Activated CD8-positive, alpha-beta memory T cell treated with anti-CD3 and anti-CD28 coated beads for 24 hours (primary cell): ENCODE data around the gene PLD5.
"Not testable (repeated sequence)": the region's sequence is repeated elsewhere in the genome, so short reads cannot be mapped to it uniquely, and the experiment has no call there.

Experiments used
- DNase-seq: peaks from one replicate; pipeline ENCODE4 v3.0.0-alpha.2; 2020

PLD5 gene

DNA sequence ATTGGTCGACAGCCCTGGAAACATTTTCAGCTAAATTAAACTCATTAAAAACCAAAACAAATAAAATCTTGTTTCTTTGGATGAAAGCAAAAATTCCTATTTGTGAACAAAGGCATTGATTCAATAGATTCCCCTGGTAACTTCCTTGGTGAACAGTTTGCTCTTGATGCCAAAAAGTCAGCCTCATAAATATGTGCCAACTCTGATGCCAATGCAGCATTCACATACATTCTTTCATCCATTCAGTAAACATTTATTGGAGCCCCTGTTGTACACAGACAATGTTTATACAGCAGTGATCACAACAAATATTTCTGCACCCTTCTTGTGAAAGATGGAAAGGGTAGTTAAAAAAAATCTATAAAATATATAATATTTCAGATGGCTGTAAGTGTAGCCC lies 107.8 kb downstream of the PLD5 start:
- no peak for DNase-seq

DNA sequence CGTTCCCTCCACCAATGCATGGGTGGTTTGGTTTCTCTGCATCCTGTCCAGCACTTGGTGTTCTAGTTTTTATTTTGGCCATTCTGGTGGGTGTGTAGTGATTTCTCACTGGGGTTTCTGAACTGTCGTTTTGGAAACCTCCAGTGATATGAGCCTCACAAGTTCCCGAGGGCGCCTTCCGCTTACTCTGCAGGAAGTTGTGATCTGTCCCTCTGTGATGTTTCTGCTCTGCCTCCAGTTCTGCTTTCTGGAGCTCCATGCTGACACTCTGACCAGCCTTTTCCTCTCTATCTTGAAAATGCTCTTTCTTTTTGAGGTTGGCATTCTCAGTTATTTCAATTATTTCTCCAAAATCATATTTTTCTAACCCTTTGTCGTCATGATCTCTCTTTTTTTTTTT lies 111.6 kb downstream of the PLD5 start:
- no peak for DNase-seq

DNA sequence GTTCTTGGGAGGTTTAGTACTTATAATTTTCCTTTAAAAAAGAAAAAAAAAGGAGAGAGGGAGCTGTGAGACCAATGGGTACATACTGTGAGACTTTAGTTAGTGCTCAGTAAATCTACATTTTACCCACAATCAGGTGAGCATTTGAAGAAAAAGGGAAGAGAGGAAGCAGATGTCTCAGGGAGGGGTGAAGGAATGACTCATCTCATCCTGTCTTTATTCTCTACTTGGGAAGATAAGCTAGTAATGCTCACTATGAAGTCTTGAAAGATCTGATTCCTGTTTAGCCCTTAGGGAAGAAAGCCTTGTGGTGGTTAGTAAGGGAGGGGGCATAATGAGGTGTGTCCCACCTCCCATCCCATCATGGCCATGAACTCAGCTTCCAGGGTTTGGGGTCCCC lies 112.6 kb downstream of the PLD5 start:
- DNase-seq = no peak

DNA sequence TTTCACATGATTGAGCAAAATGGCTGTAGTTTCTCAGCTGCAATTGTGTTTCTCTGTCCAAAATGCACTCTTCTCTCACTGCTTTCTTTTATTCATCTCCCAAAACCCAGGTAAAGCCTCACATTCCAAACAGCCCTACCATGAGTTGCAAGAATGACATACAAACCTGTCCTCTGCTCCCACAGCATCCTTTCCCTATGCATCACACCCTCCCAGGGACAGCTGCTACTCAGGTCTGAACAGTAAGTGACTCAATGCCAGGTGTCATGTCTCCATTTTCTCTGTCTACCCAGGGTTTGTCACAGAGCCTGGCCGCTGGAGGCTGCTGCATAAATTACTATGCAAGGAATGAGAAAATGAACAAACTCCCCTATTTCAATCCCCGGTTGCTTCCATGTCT lies 118.5 kb downstream of the PLD5 start:
- no peak for DNase-seq

DNA sequence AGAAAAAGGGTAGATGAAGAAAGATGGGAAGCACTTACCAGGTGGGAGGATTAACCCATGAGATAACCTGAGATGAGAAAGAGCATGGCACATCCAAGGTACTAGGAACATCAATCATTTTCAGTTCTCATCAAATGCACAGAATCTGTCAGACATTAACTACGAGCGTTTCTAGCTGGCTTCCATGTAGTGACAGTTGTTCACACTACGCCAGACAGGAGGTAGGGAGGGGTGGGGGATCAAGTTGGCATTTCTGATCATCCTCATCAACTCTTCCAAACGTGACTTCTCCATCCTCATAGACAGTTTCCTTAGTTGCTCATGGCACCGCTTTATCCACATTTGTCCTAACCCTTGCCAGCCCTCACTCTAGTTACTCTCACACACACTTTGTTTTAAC lies 120.2 kb downstream of the PLD5 start:
- no peak for DNase-seq

DNA sequence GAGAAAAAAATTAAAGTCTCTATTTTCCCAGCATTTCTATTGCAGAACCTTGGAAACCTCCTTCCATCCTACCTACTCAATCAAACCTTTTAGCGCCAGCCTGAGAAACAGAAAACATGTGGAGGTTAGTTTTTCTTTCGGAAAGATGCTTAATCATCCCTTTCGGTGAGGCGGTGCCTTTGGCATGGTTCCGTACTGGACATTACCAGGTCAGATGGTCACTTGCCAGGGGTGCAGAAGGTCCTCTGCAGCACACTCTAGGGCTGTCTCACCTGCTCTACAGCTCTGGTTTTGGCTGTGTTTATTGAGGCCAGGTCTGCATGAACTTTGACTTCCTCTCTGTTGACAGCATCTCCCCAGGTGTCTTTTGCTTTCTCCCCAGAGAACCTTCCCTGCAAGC lies 121.5 kb downstream of the PLD5 start:
- no peak for DNase-seq

DNA sequence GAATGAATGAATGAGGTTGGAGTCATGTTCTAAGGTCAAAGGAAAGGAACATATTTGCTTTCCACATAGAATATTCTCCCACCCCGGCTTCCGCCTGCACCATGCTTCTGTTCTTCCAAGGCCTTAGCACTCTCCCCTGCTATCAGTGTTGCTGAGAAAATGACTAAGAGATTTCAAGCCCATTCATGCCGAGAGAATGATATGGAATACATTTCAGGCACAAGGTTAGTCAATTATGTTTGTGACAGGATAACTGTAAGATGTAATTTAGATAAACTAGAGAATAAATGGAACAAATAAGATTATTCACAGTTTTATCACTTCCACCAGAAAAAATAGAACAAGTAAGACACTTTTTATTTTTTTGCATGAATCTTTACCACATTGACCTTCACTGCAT lies 122.6 kb downstream of the PLD5 start:
- no peak for DNase-seq

DNA sequence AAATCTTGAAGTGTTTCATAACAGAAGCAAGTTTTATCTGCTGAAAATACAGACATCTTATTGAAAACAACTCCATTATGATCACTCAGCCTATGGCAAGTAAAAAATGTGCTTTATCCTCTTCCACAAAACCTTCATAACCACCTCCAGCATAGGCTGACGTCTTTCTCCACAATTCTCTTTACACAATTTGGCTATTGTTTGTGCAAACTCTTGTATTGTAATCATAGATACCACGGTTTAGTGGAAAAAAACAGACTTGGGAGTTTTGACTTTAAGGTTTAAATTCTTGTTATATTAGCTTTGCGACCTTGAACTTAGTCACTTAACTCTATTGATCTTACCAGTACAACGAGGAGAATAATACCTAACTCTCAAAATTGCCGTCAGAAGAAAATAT lies 126.1 kb downstream of the PLD5 start:
- DNase-seq = no peak

DNA sequence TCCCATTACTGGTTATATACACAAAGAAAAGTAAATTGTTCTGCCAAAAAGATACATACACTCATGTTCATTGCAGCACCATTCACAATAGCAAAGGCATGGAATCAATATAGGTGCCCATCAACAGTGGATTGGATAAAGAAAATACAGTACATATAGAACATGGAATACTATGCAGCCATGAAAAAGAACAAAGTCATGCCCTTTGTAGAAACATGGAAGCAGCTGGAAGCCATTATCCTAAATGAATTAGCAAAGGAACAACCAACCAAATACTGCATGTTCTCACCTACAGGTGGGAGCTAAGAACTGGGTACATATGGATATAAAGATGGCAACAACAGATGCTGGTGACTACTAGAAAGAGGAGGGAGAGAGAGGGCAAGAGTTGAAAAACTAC lies 132.6 kb downstream of the PLD5 start:
- no peak for DNase-seq

DNA sequence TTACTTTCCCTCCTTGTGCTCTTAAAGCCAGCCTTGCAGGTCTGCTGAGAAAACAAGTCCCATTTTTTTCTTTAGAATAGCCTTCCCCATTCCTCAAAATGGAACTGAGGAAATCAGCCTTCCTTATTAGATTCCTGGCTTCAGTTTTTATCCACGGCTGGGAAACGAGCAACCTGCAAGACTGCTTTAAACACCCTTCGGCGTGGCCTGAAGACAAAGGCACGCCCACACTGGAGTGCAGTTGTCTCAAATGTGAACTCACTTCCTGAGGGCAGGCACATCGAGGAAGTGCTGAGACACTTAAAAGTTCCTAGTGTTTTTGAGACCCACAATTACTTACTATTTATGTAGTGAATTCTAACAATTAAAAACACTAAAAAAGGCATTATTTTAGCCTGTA lies 148.4 kb downstream of the PLD5 start:
- DNase-seq = not testable (repeated sequence)

DNA sequence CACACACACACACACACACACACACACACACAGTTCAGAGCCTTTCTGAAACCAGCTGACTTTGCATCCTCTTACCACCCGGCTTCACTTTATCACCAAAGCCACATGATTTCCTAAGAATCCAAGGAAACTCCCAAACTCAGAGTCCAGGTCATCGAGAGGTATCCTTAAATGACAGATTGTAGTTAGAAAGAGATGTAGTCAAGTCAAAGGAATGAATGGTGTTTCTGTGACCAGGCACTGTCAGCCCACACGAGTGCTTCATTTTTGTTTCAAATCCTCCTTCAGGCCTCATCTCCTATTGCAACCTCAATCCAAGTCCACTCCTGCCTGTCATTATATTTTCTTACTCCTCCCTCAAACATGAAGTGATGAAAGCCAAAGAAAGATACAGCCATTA lies 174.1 kb downstream of the PLD5 start:
- not testable (repeated sequence) for DNase-seq

DNA sequence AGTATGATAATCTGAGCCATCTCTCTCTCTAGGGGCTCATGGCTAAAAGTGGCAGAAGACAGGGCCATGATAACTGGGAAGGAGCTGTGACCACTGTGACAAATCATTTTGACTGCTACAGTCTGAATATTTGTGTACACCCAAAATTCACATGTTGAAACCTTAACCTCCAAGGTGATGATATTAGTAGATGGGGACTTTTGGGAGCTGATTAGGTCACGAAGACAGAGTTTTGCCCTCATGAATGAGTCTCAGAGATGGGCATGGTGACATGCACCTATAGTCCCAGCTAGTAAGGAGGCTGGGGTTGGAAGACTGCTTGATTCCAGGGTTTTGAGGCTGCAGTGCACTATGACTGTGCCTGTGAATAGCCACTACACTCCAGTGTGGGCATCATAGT lies 174.9 kb downstream of the PLD5 start:
- no peak for DNase-seq

DNA sequence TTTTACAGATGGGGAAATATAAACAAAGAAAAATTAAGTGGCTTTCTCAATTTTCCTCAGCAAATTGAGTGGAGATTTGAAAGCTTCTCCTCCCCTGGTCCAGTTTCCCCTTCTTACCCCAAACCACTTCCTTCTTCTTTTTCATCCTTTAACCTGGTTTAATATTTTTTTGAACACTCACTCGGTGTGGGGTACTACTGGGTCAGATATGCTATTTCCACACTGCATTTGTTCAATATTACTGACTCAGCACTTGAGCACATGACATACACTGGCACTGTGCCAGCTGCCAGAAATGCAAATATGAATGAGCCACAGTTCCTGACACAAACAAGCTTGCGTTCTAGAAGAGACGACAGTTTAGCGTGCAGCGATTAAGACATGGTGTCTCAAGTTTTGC lies 193.6 kb downstream of the PLD5 start:
- DNase-seq = not testable (repeated sequence)

DNA sequence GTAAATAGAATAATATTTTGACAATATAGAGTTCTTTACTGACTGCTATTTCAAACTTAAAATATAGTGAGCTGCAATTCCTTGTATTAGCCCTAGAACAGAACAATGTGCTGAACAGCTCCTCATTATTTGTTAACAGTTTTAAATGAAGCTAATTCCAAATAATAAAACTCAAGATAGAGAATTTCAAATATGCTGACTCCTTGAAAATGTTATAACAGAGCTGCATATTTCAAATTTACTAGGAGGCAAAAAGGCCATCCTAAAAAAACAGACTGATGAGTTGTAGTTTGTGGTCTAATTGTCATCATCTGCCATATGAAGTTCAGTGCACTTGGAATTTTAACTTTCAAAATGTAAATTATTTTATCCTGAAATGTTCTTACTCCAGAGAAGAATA lies 197.1 kb downstream of the PLD5 start:
- DNase-seq = not testable (repeated sequence)

DNA sequence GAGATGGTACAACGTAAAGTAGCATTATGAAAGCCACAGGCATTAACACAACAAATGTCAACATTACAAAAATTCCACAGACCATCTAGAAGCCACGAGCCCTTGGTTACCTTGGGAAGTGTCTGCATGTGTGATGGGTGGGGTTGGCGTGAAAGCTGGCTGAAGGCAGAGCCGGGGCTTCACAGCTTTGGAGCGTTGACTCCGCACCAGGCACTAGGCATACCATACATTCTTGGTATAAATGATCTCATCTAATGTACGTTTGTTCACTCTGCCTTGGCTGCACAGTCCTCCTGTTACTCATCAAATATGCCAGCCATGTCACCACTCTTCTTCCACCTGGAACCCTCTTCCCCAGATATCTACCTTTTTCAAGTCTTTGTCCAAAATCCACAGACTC lies 202.5 kb downstream of the PLD5 start:
- not testable (repeated sequence) for DNase-seq

DNA sequence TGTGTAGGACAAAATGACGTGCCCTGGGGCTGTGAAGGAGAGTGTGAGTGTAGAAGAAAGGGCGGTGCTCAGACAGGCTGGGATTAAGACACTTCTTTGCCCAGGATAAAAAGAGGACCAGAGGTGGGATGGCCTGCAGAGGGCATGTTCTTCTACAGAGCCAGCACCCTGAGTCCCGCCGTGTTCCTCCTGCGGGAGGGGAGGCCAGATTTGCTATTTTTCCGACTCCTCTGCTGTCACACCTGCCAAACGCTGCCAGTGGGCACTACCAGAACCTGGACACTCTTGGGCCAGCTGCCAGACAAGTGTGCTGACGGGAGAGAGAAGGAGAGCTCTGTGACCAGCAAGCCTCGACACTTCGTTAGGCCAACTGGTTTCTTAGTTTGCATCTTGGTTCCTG lies 206.4 kb downstream of the PLD5 start:
- no peak for DNase-seq

DNA sequence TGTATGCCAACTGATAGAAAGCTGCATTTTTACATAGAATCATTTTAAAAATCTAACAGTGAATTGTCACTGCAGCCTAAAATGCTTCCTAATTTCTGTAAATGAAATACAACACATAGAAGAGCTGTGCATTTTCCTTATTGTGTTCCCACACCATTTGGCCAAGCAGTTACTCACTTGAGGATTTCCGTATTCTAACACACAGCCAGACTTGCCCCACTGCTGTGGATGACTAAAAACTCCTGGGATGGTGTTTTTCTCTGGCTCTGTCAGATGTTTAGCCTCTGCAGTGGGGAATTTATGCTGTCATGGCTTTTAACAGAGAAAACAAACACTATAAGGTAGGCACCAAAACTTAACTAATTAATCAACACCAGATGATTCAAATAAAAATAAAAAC lies 209.6 kb downstream of the PLD5 start:
- not testable (repeated sequence) for DNase-seq

DNA sequence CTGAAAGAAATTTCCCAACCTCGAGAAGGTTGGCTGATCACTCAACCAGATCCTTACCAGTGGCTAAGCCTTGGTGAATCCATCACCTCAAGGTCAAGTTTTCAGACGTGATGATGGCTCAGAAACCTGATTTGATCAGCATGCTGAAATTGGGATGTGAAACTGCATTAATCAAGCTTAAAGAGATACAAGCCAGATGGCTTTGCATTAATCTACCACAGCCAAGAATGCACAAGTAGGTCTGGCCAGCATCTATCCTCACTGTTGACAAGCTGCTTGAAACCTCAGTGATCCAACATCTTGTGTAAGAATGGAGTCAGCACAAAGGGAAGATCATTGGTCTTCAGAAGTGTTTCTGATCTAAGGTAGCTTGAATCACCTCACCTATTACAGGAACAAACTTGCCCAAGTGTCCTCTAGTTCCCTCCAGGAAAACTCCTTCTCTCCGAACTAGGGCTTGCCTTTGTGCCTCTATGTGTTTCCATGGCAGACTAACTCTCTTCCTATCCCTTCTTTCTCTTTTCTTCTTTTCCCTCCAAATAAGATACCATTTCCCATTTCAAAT lies 210.3 kb downstream of the PLD5 start:
- not testable (repeated sequence) for DNase-seq

DNA sequence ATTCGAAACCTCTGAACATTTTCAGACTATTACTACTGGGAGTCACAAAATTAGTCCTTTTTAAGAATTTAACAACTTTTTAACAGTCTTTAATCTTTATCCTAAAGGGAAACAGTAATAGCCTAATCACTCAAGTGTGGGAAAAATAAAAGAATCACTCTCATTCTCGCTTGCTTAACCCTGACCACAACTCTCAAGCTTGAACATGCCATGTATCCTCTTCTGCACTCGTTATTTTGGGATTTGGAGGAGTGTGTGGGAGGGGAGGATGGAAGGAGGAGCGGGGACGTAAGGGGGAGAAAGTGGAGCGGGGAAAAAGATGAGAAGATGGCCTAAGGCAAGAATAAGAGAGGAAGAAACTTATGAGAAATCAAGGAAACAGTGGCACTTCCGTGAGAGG lies 215.8 kb downstream of the PLD5 start:
- not testable (repeated sequence) for DNase-seq

DNA sequence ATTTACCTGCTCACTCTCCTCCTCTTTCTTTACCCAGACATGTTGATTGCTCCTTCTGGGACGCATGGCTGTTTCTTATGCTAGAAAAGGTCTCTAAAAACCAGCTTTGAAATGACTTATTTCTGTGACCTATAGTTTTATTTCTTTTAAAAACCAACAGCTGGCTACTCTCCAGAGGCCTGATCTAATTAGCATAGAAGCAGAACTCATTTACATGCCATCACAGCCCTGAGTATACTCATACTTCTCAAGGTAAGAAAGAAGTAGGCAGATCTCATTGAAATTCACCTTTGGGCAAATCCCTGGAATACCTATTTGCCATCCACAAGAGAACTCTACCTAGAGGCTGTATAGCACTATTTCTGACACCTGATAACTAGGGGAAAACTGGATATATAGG lies 230.7 kb downstream of the PLD5 start:
- DNase-seq = not testable (repeated sequence)

DNA sequence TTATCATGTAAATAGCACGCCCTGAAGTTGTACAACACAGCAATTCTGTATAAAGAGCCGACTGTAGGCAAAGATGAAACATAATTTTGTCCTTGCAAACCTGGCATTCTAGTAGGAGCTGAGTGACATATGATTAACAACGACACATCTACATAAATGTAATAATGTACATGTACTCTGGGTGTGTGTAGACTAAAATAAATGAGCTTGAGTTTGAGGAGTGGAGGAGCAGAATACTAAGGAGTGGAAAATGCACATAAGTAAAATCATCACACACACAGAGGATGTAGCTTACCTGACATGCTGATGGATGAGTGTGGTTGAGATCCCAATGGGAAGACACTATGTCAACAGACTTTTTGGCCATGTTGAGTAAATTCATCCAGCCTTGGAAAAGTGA lies 236.4 kb downstream of the PLD5 start:
- DNase-seq = not testable (repeated sequence)

DNA sequence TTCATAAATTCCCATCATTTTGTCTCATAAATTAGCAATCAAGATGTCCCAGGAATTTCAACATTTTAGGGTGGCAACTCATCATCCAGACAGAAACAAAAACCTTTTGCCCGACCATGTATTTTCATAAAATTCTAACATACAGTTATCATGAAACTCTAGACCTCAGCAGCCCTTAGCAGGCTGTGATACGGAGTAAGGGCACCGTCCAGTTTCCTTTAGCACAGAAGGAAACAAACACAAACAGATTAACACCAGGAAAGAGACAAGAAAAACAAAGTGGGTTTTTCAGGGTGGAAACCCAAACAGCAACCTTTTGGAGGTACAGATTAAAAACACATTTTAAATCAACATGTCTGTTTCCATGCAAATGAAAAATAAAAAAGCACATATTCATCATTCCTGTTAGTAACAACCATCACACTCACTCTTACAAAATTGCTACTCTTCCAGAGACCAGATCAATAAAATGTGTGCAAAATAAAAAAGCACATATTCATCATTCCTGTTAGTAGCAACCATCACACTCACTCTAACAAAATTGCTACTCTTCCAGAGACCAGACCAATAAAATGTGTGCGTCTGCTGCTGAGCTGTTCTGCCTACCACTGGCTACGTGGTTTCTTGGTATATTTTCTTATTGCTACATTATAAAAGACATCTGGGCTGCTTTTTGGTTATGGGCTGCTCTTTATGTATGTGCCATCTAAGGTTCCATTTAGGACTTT lies 241.6 kb downstream of the PLD5 start:
- not testable (repeated sequence) for DNase-seq

DNA sequence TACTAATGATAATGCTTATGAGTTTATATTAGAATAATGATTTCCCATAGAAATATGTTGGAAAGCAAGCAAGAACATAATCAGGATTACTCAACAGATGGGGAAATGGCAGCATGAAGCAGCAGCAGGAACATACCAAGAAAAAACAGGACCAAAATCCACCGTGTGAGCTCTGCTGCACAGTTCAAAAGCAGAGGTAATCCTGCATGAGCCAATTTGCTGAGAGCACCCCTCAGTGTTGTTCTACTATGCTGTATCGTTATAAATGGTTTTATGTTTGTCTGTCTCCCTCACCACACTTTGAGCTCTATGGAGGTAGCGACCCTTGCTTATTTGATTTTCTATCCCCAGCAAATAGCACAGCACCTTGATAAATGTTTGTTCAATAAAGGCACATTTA lies 246.1 kb downstream of the PLD5 start:
- not testable (repeated sequence) for DNase-seq

DNA sequence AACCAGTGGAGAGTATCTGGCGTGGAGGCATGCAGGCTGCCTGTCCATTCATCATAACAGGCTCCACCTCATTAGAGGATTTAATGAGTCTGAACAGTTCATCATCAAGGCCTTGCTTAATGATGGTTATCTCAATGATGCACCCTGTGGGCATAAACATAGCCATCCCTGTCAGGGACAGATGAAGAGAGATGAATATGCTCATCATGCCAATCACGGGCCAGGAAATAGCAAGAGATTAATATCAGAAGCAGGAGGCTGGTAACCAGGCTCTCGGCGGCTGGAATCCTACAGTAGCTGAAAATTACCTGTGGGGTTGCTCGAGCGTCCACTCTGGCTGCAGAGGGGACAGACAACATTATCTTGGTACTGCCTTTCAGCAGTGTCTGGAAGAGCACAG lies 247.7 kb downstream of the PLD5 start:
- DNase-seq = not testable (repeated sequence)

DNA sequence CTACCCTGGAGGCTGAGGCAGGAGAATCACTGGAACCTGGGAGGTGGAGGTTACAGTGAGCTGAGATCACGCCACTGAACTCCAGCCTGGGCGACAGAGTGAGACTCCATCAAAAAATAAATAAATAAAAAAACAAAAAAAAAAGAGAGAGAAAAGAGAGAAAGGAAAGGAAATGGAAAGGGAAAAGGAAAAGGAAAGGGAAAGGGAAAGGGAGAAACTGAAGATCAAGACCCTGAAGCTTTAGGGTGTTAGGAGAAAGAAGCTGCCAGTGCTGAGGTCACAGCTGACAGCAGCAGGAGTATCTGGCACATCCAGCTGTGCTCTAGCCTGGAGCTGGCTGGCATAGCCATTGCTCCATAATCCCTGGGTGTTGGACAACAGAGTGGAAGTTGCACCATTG lies 257.5 kb downstream of the PLD5 start:
- DNase-seq = not testable (repeated sequence)
